Karpas-422 (cell line): ENCODE measurements around the gene DRAM1. TPM values are rescaled to one million over a fixed set of nuclear protein-coding genes. Genes with fewer than 3 reads are reported as not detected.
A peak's percentile ranks its signal among the peaks of the same experiment; 100 is the strongest.

ENCODE experiments used
- DNase-seq: peaks from one replicate; pipeline ENCODE4 v3.0.0-alpha.2; 2015
- H2AFZ ChIP-seq: fragments of 200-600 bp; sonication (generic); 2 replicates; pipeline ENCODE4 v1.6.1; 2014; ENCODE audit warnings: antibody characterized with exemption, low read length, mixed read lengths
- H3K27ac ChIP-seq: fragments of 200-600 bp; sonication (generic); 2 replicates; pipeline ENCODE4 v1.5.1; 2014; ENCODE audit warnings: mild to moderate bottlenecking, low read length, moderate library complexity
- H3K27me3 ChIP-seq: fragments of 200-600 bp; sonication (generic); 2 replicates; pipeline ENCODE4 v1.6.1; 2014; ENCODE audit warnings: low read length, mixed read lengths
- H3K36me3 ChIP-seq: fragments of 200-600 bp; sonication (generic); 2 replicates; pipeline ENCODE4 v1.6.1; 2014; ENCODE audit warnings: low read length, mixed read lengths; ENCODE audit not compliant: insufficient read depth
- H3K4me1 ChIP-seq: fragments of 200-600 bp; sonication (generic); 2 replicates; pipeline ENCODE4 v1.6.1; 2014; ENCODE audit warnings: mild to moderate bottlenecking, low read length, mixed read lengths
- H3K4me2 ChIP-seq: fragments of 200-600 bp; sonication (generic); 2 replicates; pipeline ENCODE4 v1.6.1; 2014; ENCODE audit warnings: low read length, low read depth, mild to moderate bottlenecking; ENCODE audit not compliant: poor library complexity, severe bottlenecking
- H3K4me3 ChIP-seq: fragments of 200-600 bp; sonication (generic); 2 replicates; pipeline ENCODE4 v1.5.1; 2014; ENCODE audit warnings: mild to moderate bottlenecking, antibody characterized with exemption, low read length, mixed read lengths
- H3K79me2 ChIP-seq: fragments of 200-600 bp; sonication (generic); 2 replicates; pipeline ENCODE4 v1.6.1; 2014; ENCODE audit warnings: mild to moderate bottlenecking, low read length, mixed read lengths
- H3K9ac ChIP-seq: fragments of 200-600 bp; sonication (generic); 2 replicates; pipeline ENCODE4 v1.6.0; 2014; ENCODE audit warnings: low read length
- H3K9me2 ChIP-seq: fragments of 200-600 bp; sonication (generic), shearing (Covaris generic); replicated peaks from 2 replicates; pipeline ENCODE4 v1.6.0; 2014; ENCODE audit warnings: mild to moderate bottlenecking, low read length, moderate library complexity; ENCODE audit not compliant: insufficient read depth
- H3K9me3 ChIP-seq: fragments of 300-700, 200-600 bp; sonication (generic); 2 replicates; pipeline ENCODE4 v1.6.1; 2014; ENCODE audit warnings: low read length, mixed read lengths
- H4K20me1 ChIP-seq: fragments of 200-600 bp; sonication (generic); 2 replicates; pipeline ENCODE4 v1.6.1; 2014; ENCODE audit warnings: mild to moderate bottlenecking, antibody characterized with exemption, low read length, low read depth; ENCODE audit not compliant: insufficient read depth
- total RNA-seq: library from RNA; depleted of rRNA; stranded (reverse); fragments of >200 nt; shearing (Covaris generic); gene quantifications from 2 replicates; pipeline ENCODE4 v1.2.3, GENCODE V29; 2014; ENCODE audit warnings: low replicate concordance; rRNA removed

DRAM1 gene
- total RNA-seq, result not detected in 2 replicates

- Histone ChIP-seq H2AFZ (0 out of 2 replicates have a peak within 1 kb of the TSS, but pooled peaks have one; percentile 21), H3K79me2 (no peaks in the 10 kb centered on the region), H3K4me2 (peak within 1 kb of the TSS; percentile 66), H3K4me3 (peak within 1 kb of the TSS; percentile 61; the same call in 1 of the 2 replicates), H3K4me1 (no peaks in the 10 kb centered on the region; the same call in none of the 2 replicates), H3K36me3 (no peaks in the 10 kb centered on the region), H3K9me3 (no peaks in the 10 kb centered on the region), H3K9me2 (no peaks in the 10 kb centered on the region), H3K9ac (peak within 1 kb of the TSS; percentile 51), H4K20me1 (no peaks in the 10 kb centered on the region), H3K27ac (no peak within 1 kb of the TSS), H3K27me3 (no peaks in the 10 kb centered on the region)
- peak; percentile 64 for DNase-seq
Measured at GRCh38 chr12:101876861-101877805, at the start of gene DRAM1. Gene DRAM1, plus strand, starts transcription at chr12:101877580. Its CDS starts 210 bp downstream, at chr12:101877790.

- Histone ChIP-seq H3K4me3 (no peak overlapping the region), H3K9me2 (no peaks in the 10 kb centered on the region), H3K79me2 (no peaks in the 10 kb centered on the region), H3K9ac (no peak overlapping the region), H4K20me1 (peaks cover 8% of the 10 kb centered on the region; the same call in 1 of the 2 replicates), H3K9me3 (no peaks in the 10 kb centered on the region), H3K4me1 (peaks cover 19% of the 10 kb centered on the region), H3K4me2 (no peak overlapping the region), H3K27ac (no peak overlapping the region), H3K36me3 (no peaks in the 10 kb centered on the region), H2AFZ (no peak overlapping the region), H3K27me3 (no peaks in the 10 kb centered on the region)
- DNase-seq, result no peak
Measured at GRCh38 chr12:101828463-101829196, 48.8 kb upstream of the DRAM1 start.

GRCh38 chr12:101829639-101830366, 47.6 kb upstream of the DRAM1 start:
- peaks cover 16% of the 10 kb centered on the region for H3K4me1 ChIP-seq
- H3K36me3 ChIP-seq, result no peaks in the 10 kb centered on the region
- peak overlapping the region; percentile 84 for H3K4me2 ChIP-seq
- H4K20me1 ChIP-seq, result peaks cover 4% of the 10 kb centered on the region; the same call in 1 of the 2 replicates
- no peaks in the 10 kb centered on the region for H3K9me3 ChIP-seq
- DNase-seq, result no peak
- peak overlapping the region; percentile 86; the same call in 1 of the 2 replicates for H2AFZ ChIP-seq
- peak overlapping the region; percentile 83 for H3K4me3 ChIP-seq
- H3K27ac ChIP-seq, result no peak overlapping the region
- no peaks in the 10 kb centered on the region for H3K9me2 ChIP-seq
- no peaks in the 10 kb centered on the region for H3K27me3 ChIP-seq
- peak overlapping the region; percentile 77 for H3K9ac ChIP-seq
- no peaks in the 10 kb centered on the region for H3K79me2 ChIP-seq

GRCh38 chr12:101830367-101831325, 46.7 kb upstream of the DRAM1 start, which contains the start of gene GNPTAB:
Gene GNPTAB, minus strand, starts transcription at chr12:101830959. Its CDS starts 284 bp downstream, at chr12:101830675.
- peak; percentile 97 for DNase-seq
- H3K36me3 ChIP-seq, result no peaks in the 10 kb centered on the region
- H3K27me3 ChIP-seq, result no peaks in the 10 kb centered on the region
- H3K4me2 ChIP-seq, result peak within 1 kb of the TSS; percentile 84
- no peaks in the 10 kb centered on the region for H3K9me3 ChIP-seq
- H3K9ac ChIP-seq, result peak within 1 kb of the TSS; percentile 77
- H3K27ac ChIP-seq, result no peak within 1 kb of the TSS
- peak within 1 kb of the TSS; percentile 99 for H2AFZ ChIP-seq
- H3K4me1 ChIP-seq, result peaks cover 16% of the 10 kb centered on the region
- no peaks in the 10 kb centered on the region for H3K79me2 ChIP-seq
- H4K20me1 ChIP-seq, result no peaks in the 10 kb centered on the region
- peak within 1 kb of the TSS; percentile 83 for H3K4me3 ChIP-seq
- no peaks in the 10 kb centered on the region for H3K9me2 ChIP-seq

- H3K9me3 ChIP-seq, result no peaks in the 10 kb centered on the region
- no peak overlapping the region for H3K27ac ChIP-seq
Measured at GRCh38 chr12:101832030-101832429, 45.4 kb upstream of the DRAM1 start.

GRCh38 chr12:101838628-101839323, 38.6 kb upstream of the DRAM1 start:
- H3K79me2 ChIP-seq, result no peaks in the 10 kb centered on the region
- H4K20me1 ChIP-seq, result no peaks in the 10 kb centered on the region
- H3K9me3 ChIP-seq, result no peaks in the 10 kb centered on the region
- H3K4me1 ChIP-seq, result no peaks in the 10 kb centered on the region
- H3K36me3 ChIP-seq, result no peaks in the 10 kb centered on the region
- H3K4me2 ChIP-seq, result no peak overlapping the region
- no peak overlapping the region for H3K27ac ChIP-seq
- no peaks in the 10 kb centered on the region for H3K9me2 ChIP-seq
- no peak overlapping the region for H3K9ac ChIP-seq
- H2AFZ ChIP-seq, result no peak overlapping the region
- no peak for DNase-seq
- no peak overlapping the region for H3K4me3 ChIP-seq
- H3K27me3 ChIP-seq, result no peaks in the 10 kb centered on the region

More at GRCh38 chr12:101832030-101832429, 45.4 kb upstream of the DRAM1 start:
- Histone ChIP-seq H3K9ac (no peak overlapping the region), H2AFZ (no peak overlapping the region), H3K36me3 (no peaks in the 10 kb centered on the region), H3K79me2 (no peaks in the 10 kb centered on the region), H3K4me2 (no peak overlapping the region), H3K4me3 (no peak overlapping the region), H4K20me1 (no peaks in the 10 kb centered on the region), H3K4me1 (peaks cover 16% of the 10 kb centered on the region), H3K9me2 (no peaks in the 10 kb centered on the region), H3K27me3 (no peaks in the 10 kb centered on the region)
- DNase-seq, result no peak
